HG02870 (cell line): ENCODE results near the gene CCDC47.
"Not testable (repeated sequence)": the region's sequence is repeated elsewhere in the genome, so short reads cannot be mapped to it uniquely, and the experiment has no call there.

Experiments
- ATAC-seq: cut with Tn5 transposase; IDR thresholded peaks from one replicate; pipeline ENCODE4 v1.9.1; 2021; ENCODE audit warnings: mild to moderate bottlenecking, moderate library complexity; ENCODE audit not compliant: unreplicated experiment

The CCDC47 gene

GRCh38 chr17:63773272-63774140, at the start of gene CCDC47:
Gene CCDC47, minus strand, starts transcription at chr17:63773597. Its CDS starts 7,422 bp downstream, at chr17:63766175.
- ATAC-seq = peak; percentile 84

- ATAC-seq = no peak
These were observed 49.1 kb upstream of the CCDC47 start for GRCh38 chr17:63822537-63822936.

- no peak for ATAC-seq
These were observed 48.4 kb upstream of the CCDC47 start for GRCh38 chr17:63821804-63822203.

GRCh38 chr17:63820963-63821561, 47.7 kb upstream of the CCDC47 start:
- no peak for ATAC-seq

GRCh38 chr17:63819585-63820537, 46.5 kb upstream of the CCDC47 start:
- no peak for ATAC-seq

- ATAC-seq = no peak
These were observed 45.7 kb upstream of the CCDC47 start for GRCh38 chr17:63819131-63819530.

- ATAC-seq = no peak
These were observed 44.5 kb upstream of the CCDC47 start for GRCh38 chr17:63817736-63818385.

- no peak for ATAC-seq
These were observed 43.3 kb upstream of the CCDC47 start for GRCh38 chr17:63816669-63817068.

- no peak for ATAC-seq
These were observed 42.7 kb upstream of the CCDC47 start for GRCh38 chr17:63816123-63816522.

- no peak for ATAC-seq
These were observed 36.6 kb upstream of the CCDC47 start for GRCh38 chr17:63809970-63810369.

- ATAC-seq = no peak
These were observed 32.2 kb upstream of the CCDC47 start for GRCh38 chr17:63805591-63805990.

GRCh38 chr17:63804328-63804727, 30.9 kb upstream of the CCDC47 start:
- no peak for ATAC-seq

GRCh38 chr17:63800783-63801182, 27.4 kb upstream of the CCDC47 start:
- ATAC-seq = no peak

- no peak for ATAC-seq
These were observed 25.2 kb upstream of the CCDC47 start for GRCh38 chr17:63798572-63799106.

- not testable (repeated sequence) for ATAC-seq
These were observed 23.0 kb upstream of the CCDC47 start for GRCh38 chr17:63796375-63796774.

GRCh38 chr17:63792055-63792729, 18.8 kb upstream of the CCDC47 start:
- no peak for ATAC-seq

- no peak for ATAC-seq
These were observed 16.7 kb upstream of the CCDC47 start for GRCh38 chr17:63790057-63790456.

- no peak for ATAC-seq
These were observed 13.7 kb upstream of the CCDC47 start for GRCh38 chr17:63786971-63787711.

- no peak for ATAC-seq
These were observed 12.7 kb upstream of the CCDC47 start for GRCh38 chr17:63786117-63786516.
